ENCODE data around the gene UBC. TPM values are rescaled to one million over a fixed set of nuclear protein-coding genes. Genes with fewer than 3 reads are reported as not detected.

Gene UBC
- total and polyA plus RNA-seq, 2 donors (not counting 1 experiment from before 2014, with no cell fraction given) = 953 to 4,477 TPM

DNA sequence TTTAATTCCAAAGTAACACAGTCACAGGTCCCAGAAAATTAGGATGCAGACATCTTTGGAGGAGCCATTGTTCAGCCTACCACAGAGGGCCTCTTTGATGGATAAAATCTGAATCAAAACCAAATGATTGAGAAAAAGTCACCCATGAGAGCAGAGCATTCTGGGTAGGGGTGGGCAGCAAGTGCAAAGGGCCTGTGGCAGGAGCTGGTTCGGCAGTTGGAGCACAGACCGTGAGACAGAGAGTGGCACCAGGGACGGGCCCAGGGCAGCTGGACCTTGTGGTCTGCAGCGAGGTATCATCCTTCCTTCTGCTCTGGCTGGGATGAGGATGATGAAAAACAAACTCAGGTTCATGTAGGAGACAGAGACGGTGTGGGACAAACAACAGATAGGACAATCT, 18.0 kb downstream of the UBC start:
- no peaks in the 10 kb centered on the region for H3K27me3 ChIP-seq (replicated peaks in 1 of 4; ENCODE audit: control extremely low read depth in 1 of 4, control insufficient read depth in 3 of 4, insufficient read depth in 4 of 4, low read length in 3 of 4)
- H3K4me2 ChIP-seq (replicated peaks; ENCODE audit: low read depth, low read length, poor library complexity, severe bottlenecking) = no peak overlapping the region
- TF ChIP-seq CTCF (IDR thresholded peaks at IDR 0.05) = no peak
- no peak for TF ChIP-seq EZH2 (IDR thresholded peaks at IDR 0.05; ENCODE audit: borderline replicate concordance, insufficient read depth, low read depth, low read length, poor library complexity, severe bottlenecking)
- Mint-ChIP-seq H3K4me1 (peaks cover 34% of the 10 kb centered on the region), H3K4me3 (no peak overlapping the region), H3K27ac (peak overlapping the region; percentile 80), H3K9me3 (ENCODE audit: insufficient read depth) (no peaks in the 10 kb centered on the region), H3K27me3 (no peaks in the 10 kb centered on the region)
- no peaks in the 10 kb centered on the region for H4K20me1 ChIP-seq (ENCODE audit: control insufficient read depth, insufficient read depth, low read length, poor library complexity, severe bottlenecking)
- no peak overlapping the region for H3K4me3 ChIP-seq (ENCODE audit: control extremely low read depth in 1 of 5, extremely low read depth in 1 of 5, insufficient read depth in 1 of 5, low read depth in 2 of 5, low read length in 4 of 5)
- H3K79me2 ChIP-seq (ENCODE audit: control insufficient read depth, insufficient read depth, low read length) = no peaks in the 10 kb centered on the region
- CTCF ChIA-PET = interaction anchor here (1.9 to 3.1 kb wide), 2 partner anchors 10 kb away, joined by 8 to 19 read pairs; no protein-coding TSS in a partner anchor
- H3K36me3 ChIP-seq (replicated peaks in 1 of 2; ENCODE audit: control extremely low read depth in 1 of 2, control insufficient read depth in 1 of 2, extremely low read depth in 1 of 2, insufficient read depth in 2 of 2, low read length in 1 of 2) = no peaks in the 10 kb centered on the region
- H3K9me3 ChIP-seq (ENCODE audit: control extremely low read depth in 1 of 3, control insufficient read depth in 2 of 3, insufficient read depth in 1 of 3, low read length in 2 of 3) = peaks cover 0 to 15% (median 0%) of the 10 kb centered on the region in 3 donors
- DNase-seq (no peak), ATAC-seq (ENCODE audit: low read depth) (no peak)
- POLR2A ChIA-PET = interaction anchor here (0.9 kb wide), 1 partner anchor 12 kb away, joined by 3 read pairs; no protein-coding TSS in a partner anchor
- 92% methylated on average over 5 of the region's 5 CpGs for WGBS (ENCODE audit: insufficient coverage)
- H3K27ac ChIP-seq (ENCODE audit: low read length in 2 of 2) = no peak overlapping the region
- peaks cover 16 to 21% of the 10 kb centered on the region in 2 donors for H3K4me1 ChIP-seq (ENCODE audit: control insufficient read depth in 2 of 2, insufficient read depth in 2 of 2, low read length in 2 of 2)
- intact Hi-C loops (cut with micrococcal nuclease) = no loop called here
- H3K9ac ChIP-seq (ENCODE audit: low read length) = no peak overlapping the region
- H2AFZ ChIP-seq (ENCODE audit: insufficient read depth, low read depth, low read length, poor library complexity, severe bottlenecking) = no peak overlapping the region

DNA sequence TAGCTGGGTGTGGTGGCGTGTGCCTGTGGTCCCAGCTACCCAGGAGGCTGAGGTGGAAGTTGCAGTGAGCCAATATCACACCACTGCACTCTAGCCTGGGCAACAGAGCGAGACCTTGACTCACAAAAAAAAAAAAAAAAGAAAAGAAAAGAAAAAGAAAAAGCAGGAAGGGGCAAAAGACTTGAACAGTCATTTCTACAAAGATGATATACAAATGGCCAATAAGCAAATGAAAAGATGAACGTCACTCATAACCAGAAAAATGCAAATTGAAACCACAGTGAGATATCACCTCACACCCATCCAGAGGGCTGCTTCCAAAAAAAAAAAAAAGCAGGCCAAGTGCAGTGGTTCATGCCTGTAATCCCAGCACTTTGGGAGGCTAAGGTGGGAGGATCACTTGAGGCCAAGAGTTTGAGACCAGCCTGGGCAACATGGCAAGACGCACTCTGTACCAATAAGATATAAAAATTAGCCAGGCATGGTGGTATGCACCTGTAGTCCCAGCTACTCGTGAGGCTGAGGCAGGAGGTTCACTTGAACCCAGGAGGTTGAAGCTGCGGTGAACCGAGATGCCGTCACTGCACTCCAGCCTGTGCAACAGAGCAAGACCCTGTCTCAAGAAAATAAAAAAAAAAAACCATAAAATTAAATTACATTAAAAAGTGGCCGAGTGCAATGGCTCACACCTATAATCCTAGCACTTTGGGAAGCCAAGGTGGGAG, 20.5 kb downstream of the UBC start:
- peak; percentile 40 for ATAC-seq (ENCODE audit: low read depth)
- peaks cover 12 to 13% of the 10 kb centered on the region in 2 donors for H3K4me1 ChIP-seq (ENCODE audit: control insufficient read depth in 2 of 2, insufficient read depth in 2 of 2, low read length in 2 of 2)
- peak; percentile 47 for DNase-seq
- H3K27ac Mint-ChIP-seq = peak overlapping the region; percentile 16
- H3K27me3 ChIP-seq (replicated peaks in 1 of 4; ENCODE audit: control extremely low read depth in 1 of 4, control insufficient read depth in 3 of 4, insufficient read depth in 4 of 4, low read length in 3 of 4) = no peaks in the 10 kb centered on the region
- H3K4me2 ChIP-seq (replicated peaks; ENCODE audit: low read depth, low read length, poor library complexity, severe bottlenecking) = no peak overlapping the region
- H3K9ac ChIP-seq (ENCODE audit: low read length) = no peak overlapping the region
- WGBS (ENCODE audit: insufficient coverage) = 60% methylated on average over 4 of the region's 9 CpGs
- no peaks in the 10 kb centered on the region for H3K36me3 ChIP-seq (replicated peaks in 1 of 2; ENCODE audit: control extremely low read depth in 1 of 2, control insufficient read depth in 1 of 2, extremely low read depth in 1 of 2, insufficient read depth in 2 of 2, low read length in 1 of 2)
- no peak overlapping the region for H2AFZ ChIP-seq (ENCODE audit: insufficient read depth, low read depth, low read length, poor library complexity, severe bottlenecking)
- intact Hi-C loops (cut with micrococcal nuclease) = no loop called here
- H3K27me3 Mint-ChIP-seq = no peaks in the 10 kb centered on the region
- H3K4me1 Mint-ChIP-seq = peaks cover 24% of the 10 kb centered on the region
- H3K27ac ChIP-seq (ENCODE audit: low read length in 2 of 2) = no peak overlapping the region
- H3K79me2 ChIP-seq (ENCODE audit: control insufficient read depth, insufficient read depth, low read length) = no peaks in the 10 kb centered on the region
- POLR2A ChIA-PET = interaction anchor here (0.7 to 1.2 kb wide), 2 partner anchors 21 to 99 kb away, joined by 3 to 4 read pairs; partner anchors contain the start of genes BRI3BP and UBC
- TF ChIP-seq CTCF (IDR thresholded peaks at IDR 0.05) (no peak), EZH2 (IDR thresholded peaks at IDR 0.05; ENCODE audit: borderline replicate concordance, insufficient read depth, low read depth, low read length, poor library complexity, severe bottlenecking) (no peak)
- no peaks in the 10 kb centered on the region for H4K20me1 ChIP-seq (ENCODE audit: control insufficient read depth, insufficient read depth, low read length, poor library complexity, severe bottlenecking)
- no peak overlapping the region for H3K4me3 ChIP-seq (ENCODE audit: control extremely low read depth in 1 of 5, extremely low read depth in 1 of 5, insufficient read depth in 1 of 5, low read depth in 2 of 5, low read length in 4 of 5)
- H3K9me3 ChIP-seq (ENCODE audit: control extremely low read depth in 1 of 3, control insufficient read depth in 2 of 3, insufficient read depth in 1 of 3, low read length in 2 of 3) = peaks cover 0 to 21% (median 0%) of the 10 kb centered on the region in 3 donors
- no peak overlapping the region for H3K4me3 Mint-ChIP-seq
- CTCF ChIA-PET = interaction anchor here (0.7 to 3.1 kb wide), 7 partner anchors 8 to 855 kb away, joined by 3 to 19 read pairs (median 5); no protein-coding TSS in a partner anchor
- no peaks in the 10 kb centered on the region for H3K9me3 Mint-ChIP-seq (ENCODE audit: insufficient read depth)
